Hindlimb muscle (tissue), 1 donor: Measurements from ENCODE around the gene THADA. TPM values are rescaled to one million over a fixed set of nuclear protein-coding genes. Genes with fewer than 3 reads are reported as not detected.

Experiments
- DNase-seq: peaks from one replicate; pipeline ENCODE4 v3.0.0-alpha.2; 2013
- polyA plus RNA-seq: library from polyadenylated mRNA; unstranded; fragments of 120-200 nt; gene quantifications from one replicate; pipeline ENCODE4 v1.2.1, GENCODE V29; 2013; ENCODE audit not compliant: insufficient read length

The THADA gene
- polyA plus RNA-seq, 1 donor = 22.3 TPM

GRCh38 chr2:43347746-43348145 lies 248.1 kb downstream of the THADA start:
- no peak for DNase-seq

GRCh38 chr2:43346602-43347567 lies 249.0 kb downstream of the THADA start:
- no peak for DNase-seq

DNA sequence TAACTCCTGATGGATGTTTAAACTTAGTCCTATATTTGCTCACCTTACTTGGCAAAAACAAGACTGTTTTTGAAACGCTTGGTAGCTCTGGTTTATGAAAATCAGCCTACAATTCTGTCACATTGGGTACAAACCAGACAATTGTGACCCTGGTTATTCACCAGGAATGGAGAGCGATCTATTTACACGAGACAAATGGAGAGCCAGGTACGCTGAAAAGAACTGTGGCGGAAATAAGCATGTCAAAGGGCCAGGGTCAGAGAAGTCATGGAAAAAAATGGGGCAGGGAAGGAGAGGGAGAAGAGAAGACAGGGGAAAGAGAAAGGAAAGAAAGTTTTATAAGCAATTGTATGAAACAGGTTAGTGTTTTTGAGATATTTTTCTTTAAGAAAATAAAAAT lies 250.0 kb downstream of the THADA start:
- DNase-seq = no peak

DNA sequence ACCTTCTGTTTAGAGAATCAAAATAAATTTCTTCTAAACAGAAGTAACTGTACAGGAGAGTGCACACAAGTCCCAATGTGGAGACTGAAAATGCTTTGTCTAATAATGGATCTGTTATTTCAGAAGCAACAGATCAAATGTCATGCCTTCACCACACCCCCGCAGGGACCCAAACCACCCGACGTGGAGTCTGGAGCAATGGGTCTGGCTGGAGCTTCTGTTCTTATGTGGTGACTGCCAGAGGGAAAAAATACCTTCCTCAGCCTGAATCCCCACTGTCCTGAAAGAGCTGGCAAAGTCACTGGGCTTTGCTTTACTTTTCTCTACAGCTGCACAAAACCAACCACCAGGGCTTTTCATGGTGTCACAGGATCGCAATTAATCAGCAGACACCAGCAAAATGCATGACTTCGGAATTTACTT lies 250.4 kb downstream of the THADA start:
- DNase-seq = no peak

- DNase-seq = no peak
Observed at GRCh38 chr2:43344868-43345373, 250.9 kb downstream of the THADA start.

DNA sequence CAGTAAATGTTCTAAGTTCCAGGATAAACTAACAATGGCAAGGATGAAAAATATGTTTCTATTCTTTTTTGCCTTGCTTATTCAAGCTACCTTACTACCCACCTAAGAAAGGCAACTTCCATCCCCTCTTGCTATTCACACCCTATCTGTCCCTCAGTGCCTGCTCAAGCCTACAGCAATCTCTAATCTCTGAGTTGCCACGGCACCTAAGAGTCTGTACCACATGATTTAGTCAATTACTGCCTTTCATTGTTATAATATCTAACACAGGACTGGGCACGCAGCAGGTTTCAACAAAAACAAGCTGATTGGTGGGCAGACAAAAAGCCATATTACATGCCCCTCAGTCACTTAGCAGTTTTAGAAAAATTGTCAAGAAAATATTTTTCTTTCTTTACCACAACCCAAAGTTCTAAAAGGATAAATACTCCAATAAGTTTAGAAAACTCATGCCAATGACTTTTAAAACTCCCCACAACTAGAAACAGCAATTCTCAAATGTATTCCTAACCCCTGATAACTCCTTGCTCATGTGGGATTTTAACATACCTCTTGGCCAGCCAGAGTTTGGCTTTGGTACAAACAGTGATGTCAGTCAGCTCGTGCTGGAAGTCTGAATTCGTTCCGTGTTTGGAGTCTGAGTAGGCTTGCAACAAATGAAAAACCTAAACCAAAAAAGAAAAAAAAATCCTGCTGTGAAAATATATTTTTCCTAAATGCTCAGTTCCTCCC lies 252.1 kb downstream of the THADA start:
- peak; percentile 90 for DNase-seq

DNA sequence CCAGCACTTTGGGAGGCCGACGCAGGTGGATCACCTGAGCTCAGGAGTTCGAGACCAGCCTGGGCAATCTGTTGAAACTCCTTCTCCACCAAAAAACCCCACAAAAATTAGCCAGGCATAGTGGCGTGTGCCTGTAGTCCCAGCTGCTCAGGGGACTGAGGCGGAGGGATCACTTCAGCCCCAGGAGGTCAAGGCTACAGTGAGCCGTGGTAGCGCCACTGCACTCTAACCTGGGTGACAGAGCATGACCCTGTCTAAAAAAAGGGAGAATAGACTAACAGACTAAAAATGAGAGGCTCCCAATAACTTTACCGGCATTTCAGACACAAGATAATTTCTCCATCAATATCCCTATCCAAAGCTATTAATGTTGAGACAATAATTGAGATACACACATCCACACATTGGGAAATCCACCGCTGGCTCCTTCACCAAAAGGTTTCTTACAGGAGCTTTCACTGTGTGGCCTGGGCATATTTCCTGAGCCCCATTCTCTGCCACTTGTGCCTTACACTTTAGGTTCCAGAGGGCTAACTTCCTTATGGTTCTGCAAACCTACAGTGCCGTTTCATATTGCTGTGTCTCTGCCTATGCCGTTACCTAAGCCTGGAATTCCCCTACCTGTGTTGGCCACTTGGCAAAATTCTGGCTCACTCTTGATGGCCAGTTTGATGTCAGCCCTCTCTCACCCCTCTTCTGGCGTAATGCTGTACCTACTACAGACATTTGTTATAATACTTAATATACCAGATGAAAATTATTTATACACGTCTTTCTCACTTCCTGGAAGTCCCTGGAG lies 253.7 kb downstream of the THADA start:
- no peak for DNase-seq

DNA sequence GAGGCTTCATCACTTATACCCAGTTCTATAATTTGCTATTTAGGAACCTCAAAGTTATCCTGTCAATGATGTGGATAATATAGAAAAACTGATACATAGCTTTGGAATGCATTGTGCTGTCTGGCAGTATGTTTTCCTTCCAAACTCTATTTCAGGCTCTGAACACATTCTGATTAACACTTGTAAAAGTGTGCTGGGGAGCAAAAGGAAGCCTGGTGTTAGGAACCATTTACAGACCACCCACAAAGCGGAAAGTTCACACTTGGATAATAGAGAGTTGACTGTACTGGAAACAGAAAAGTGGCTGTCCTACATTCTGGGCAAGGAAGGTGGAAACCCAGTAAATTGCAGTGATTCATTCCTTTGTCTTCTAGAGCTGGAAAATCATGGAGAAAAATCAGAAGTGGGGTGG lies 254.9 kb downstream of the THADA start:
- peak; percentile 63 for DNase-seq

GRCh38 chr2:43340066-43340465 lies 255.8 kb downstream of the THADA start:
- DNase-seq = no peak

GRCh38 chr2:43333656-43334144 lies 262.1 kb downstream of the THADA start:
- peak; percentile 65 for DNase-seq

DNA sequence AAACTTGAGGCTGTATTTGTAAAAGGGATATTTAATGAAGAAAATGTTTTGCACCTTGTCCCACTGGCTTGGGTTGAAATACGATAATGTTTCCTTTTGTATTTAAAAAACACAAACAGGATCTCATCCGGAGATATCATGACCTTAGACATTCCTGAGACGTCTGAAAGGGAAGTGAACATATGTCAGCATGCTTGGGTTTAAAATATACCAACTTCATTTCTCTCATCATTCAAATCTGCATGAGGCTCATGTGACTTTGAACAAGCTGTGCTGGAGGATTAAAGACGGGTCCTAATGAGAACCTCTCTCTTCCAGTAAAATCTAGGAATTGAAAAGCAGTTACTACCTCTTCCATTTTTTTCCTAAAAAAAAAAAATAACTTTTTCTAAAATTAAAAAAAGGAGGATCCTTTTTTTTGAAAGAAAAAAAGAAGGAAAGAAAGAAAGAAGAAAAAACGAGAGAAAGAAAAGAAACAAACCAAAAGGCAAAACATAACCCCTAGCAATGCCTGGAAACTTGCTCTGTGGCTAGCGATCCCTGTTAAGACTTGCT lies 262.7 kb downstream of the THADA start:
- DNase-seq = no peak

GRCh38 chr2:43332653-43333052 lies 263.2 kb downstream of the THADA start:
- DNase-seq = no peak

DNA sequence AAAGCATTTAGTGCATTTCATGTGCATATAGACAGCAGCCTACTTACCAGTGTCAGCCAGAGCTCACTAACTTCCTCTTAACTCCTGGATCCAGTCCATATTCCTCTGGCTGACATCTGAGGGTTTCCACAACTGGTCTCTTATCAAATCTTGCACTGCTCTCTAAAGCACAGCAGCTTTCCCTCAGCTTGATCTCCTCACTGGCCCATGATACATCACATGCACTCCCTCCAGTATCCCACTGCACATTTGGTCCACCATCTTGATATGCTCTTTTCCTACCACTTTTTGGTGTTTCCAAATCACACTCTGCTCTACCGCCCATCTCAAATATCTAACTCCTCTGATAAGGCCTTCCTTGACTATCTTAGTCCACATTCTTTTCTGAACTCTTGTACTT lies 264.4 kb downstream of the THADA start:
- no peak for DNase-seq

DNA sequence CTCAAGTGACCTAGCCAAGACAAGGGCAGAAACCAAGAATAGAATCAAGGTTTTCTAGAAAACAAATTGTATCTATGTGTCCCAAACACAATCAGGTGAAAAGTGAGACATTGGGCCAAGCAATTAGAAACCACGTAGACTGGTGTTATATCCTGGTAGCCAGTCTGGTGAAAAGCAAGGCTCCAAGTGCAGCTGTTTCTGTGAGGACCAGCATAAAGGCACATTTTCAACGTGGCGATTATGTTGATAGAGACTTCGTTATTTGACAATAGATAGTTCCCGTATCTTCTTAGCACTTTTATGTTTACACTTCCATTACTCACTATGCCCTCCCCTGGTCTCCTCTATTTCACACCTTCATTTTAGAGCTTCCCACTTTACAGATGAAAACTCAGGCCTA lies 266.2 kb downstream of the THADA start:
- DNase-seq = no peak

- DNase-seq = no peak
Observed at GRCh38 chr2:43328832-43329231, 267.0 kb downstream of the THADA start.

- DNase-seq = no peak
Observed at GRCh38 chr2:43328133-43328532, 267.7 kb downstream of the THADA start.

DNA sequence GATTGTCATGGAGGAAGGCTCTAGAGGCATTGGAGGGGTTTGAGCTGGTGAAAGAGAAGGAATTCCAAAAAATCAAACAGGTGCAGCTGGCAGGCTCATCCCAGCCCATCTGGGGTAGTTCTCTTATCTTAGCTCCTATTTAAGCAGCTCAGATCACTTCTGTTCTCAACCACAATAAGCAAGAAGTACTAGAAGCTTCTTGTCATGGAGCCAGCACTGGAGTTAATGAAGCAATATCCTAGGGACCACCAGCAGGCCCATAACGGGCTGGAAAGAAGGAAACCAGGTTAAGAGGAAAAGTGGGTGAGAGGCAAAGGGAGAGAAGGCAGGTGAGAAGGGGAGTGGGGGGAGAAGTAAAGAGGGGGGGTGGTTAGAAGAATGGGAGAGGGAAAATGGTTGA lies 268.7 kb downstream of the THADA start:
- no peak for DNase-seq

- no peak for DNase-seq
Observed at GRCh38 chr2:43326101-43326825, 269.6 kb downstream of the THADA start.

DNA sequence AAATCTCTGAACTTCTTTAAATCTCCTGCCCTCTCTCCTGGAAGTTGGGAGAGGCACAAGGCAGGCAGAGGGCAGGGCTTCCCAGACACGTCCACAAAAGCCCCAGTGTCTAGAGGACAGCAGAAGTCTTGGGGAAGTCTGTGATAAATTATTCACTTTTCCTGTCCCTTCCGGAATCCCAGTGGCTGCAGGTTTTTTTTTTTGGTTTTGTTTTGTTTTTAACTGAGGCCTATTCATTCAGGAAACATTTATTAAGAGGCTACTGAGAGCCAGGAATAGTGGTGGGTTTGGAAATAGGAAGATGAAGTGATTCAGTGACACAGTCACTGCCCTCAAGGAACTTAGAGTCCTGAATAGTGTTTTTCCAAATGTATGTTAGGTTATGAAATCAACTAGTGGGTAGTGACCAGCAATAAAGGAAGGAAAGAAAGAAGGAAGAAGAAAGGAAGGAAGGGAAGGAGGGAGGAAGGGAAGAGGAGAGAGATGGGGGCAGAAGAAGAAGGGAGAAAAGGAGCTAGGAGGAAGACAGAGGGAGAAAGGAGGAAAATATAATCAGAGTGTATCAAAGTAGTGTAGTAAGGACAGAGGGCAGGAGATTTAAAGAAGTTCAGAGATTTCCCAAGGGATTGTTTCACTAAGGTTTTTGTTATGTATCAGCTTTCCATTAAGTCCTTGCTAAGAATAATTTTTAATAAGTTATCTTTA lies 270.6 kb downstream of the THADA start:
- DNase-seq = no peak

DNA sequence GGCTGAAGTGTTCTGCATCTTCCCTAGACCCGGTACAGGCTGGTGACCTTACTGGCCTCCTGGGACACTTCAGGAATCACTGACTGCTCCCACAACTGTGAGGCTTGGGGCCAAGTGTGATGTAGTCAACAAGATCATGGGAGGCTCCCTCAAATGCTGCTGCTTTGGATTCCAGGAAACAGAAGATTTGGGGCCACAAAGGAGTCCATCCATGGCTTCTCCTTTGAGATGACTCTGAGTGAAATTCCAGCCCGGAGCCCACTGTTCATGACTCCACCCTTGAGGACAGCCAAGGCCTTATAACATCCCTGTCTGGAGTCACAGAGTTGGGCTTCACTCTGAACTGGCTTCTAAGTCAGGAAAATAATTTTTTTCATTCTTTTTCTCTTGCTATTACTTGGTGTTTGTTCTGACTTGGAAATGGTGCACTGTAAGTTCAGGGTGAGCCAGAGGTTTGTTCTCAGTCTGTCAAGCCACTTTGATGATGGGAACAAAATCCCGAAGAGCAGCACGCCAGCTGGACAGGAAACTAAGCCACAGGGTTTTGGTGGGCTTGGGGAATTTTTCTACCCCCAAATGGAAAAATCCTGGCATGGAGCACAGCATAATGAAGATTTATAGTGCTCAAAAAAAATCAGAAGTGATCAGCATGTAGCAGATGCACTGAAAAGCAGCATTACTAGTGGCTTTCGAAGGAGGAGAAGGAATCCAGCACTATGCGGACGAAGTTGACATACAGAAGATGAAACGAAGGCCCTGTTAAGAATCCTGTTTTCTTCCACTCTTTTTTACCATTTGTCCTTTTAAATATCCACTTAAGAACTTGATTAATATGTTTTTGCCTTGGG lies 271.4 kb downstream of the THADA start:
- DNase-seq = peak; percentile 92
